ENCODE measurements around the gene SAE1.
"Not testable (repeated sequence)": the region's sequence is repeated elsewhere in the genome, so short reads cannot be mapped to it uniquely, and the experiment has no call there.

SAE1 gene

GRCh38 chr19:47232422-47233211, 102.0 kb downstream of the SAE1 start:
- DNase-seq (ENCODE audit: insufficient read length, low spot score): no peak
- peak; percentile 40 for FAIRE-seq

- FAIRE-seq (no peak), DNase-seq (ENCODE audit: insufficient read length, low spot score) (no peak)
Measured at GRCh38 chr19:47236072-47236675, 105.5 kb downstream of the SAE1 start.

- FAIRE-seq (no peak), DNase-seq (ENCODE audit: insufficient read length, low spot score) (no peak)
Measured at GRCh38 chr19:47239152-47239551, 108.5 kb downstream of the SAE1 start.

- no peak for DNase-seq (ENCODE audit: insufficient read length, low spot score)
- no peak for FAIRE-seq
Measured at GRCh38 chr19:47239610-47240296, 109.1 kb downstream of the SAE1 start.

- FAIRE-seq: no peak
- DNase-seq (ENCODE audit: insufficient read length, low spot score): no peak
Measured at GRCh38 chr19:47240556-47240955, 109.9 kb downstream of the SAE1 start.

- DNase-seq (ENCODE audit: insufficient read length, low spot score): no peak
- FAIRE-seq: no peak
Measured at GRCh38 chr19:47240996-47241918, 110.6 kb downstream of the SAE1 start.

- FAIRE-seq: no peak
- no peak for DNase-seq (ENCODE audit: insufficient read length, low spot score)
Measured at GRCh38 chr19:47241919-47242577, 111.4 kb downstream of the SAE1 start.

GRCh38 chr19:47243364-47243775, 112.7 kb downstream of the SAE1 start:
- DNase-seq (ENCODE audit: insufficient read length, low spot score): no peak
- no peak for FAIRE-seq

GRCh38 chr19:47243776-47244547, 113.3 kb downstream of the SAE1 start:
- DNase-seq (ENCODE audit: insufficient read length, low spot score): peak; percentile 92
- peak; percentile 18 for FAIRE-seq

- peak; percentile 42 for FAIRE-seq
- no peak for DNase-seq (ENCODE audit: insufficient read length, low spot score)
Measured at GRCh38 chr19:47247308-47247990, 116.8 kb downstream of the SAE1 start.

GRCh38 chr19:47253016-47253415, 122.4 kb downstream of the SAE1 start:
- DNase-seq (ENCODE audit: insufficient read length, low spot score); FAIRE-seq: not testable (repeated sequence)

- no peak for DNase-seq (ENCODE audit: insufficient read length, low spot score)
- FAIRE-seq: no peak
Measured at GRCh38 chr19:47253467-47253881, 122.8 kb downstream of the SAE1 start.

- DNase-seq (ENCODE audit: insufficient read length, low spot score) (no peak), FAIRE-seq (no peak)
Measured at GRCh38 chr19:47253970-47254369, 123.3 kb downstream of the SAE1 start.

- FAIRE-seq: no peak
- peak; percentile 92 for DNase-seq (ENCODE audit: insufficient read length, low spot score)
Measured at GRCh38 chr19:47255879-47256692, 125.5 kb downstream of the SAE1 start, which contains the start of gene CCDC9. Gene CCDC9, plus strand, starts transcription at chr19:47256525. Its CDS starts 1,876 bp downstream, at chr19:47258401.

- peak; percentile 100 for FAIRE-seq
- peak; percentile 95 for DNase-seq (ENCODE audit: insufficient read length, low spot score)
Measured at GRCh38 chr19:47256693-47257410, 126.2 kb downstream of the SAE1 start.

GRCh38 chr19:47257411-47258169, 127.0 kb downstream of the SAE1 start:
- DNase-seq (ENCODE audit: insufficient read length, low spot score) (no peak), FAIRE-seq (no peak)
